Measurements from ENCODE around the gene AJM1.
"Not testable (repeated sequence)": the region's sequence is repeated elsewhere in the genome, so short reads cannot be mapped to it uniquely, and the experiment has no call there.

AJM1 gene

GRCh38 chr9:136867917-136868316 lies 25.6 kb downstream of the AJM1 start:
- TF ChIP-seq, protein P1, sequence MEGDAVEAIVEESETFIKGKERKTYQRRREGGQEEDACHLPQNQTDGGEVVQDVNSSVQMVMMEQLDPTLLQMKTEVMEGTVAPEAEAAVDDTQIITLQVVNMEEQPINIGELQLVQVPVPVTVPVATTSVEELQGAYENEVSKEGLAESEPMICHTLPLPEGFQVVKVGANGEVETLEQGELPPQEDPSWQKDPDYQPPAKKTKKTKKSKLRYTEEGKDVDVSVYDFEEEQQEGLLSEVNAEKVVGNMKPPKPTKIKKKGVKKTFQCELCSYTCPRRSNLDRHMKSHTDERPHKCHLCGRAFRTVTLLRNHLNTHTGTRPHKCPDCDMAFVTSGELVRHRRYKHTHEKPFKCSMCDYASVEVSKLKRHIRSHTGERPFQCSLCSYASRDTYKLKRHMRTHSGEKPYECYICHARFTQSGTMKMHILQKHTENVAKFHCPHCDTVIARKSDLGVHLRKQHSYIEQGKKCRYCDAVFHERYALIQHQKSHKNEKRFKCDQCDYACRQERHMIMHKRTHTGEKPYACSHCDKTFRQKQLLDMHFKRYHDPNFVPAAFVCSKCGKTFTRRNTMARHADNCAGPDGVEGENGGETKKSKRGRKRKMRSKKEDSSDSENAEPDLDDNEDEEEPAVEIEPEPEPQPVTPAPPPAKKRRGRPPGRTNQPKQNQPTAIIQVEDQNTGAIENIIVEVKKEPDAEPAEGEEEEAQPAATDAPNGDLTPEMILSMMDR (IDR thresholded peaks at IDR 0.05; ENCODE audit: insufficient read depth, low read depth, low read length, missing control alignments): no peak
- H3K4me3 ChIP-seq (ENCODE audit: low read depth, low read length): no peak overlapping the region
- DNase-seq (ENCODE audit: low read depth): no peak

GRCh38 chr9:136868644-136869043 lies 26.4 kb downstream of the AJM1 start:
- no peak for DNase-seq (ENCODE audit: low read depth)
- TF ChIP-seq, protein P1 (IDR thresholded peaks at IDR 0.05; ENCODE audit: insufficient read depth, low read depth, low read length, missing control alignments): no peak
- no peak overlapping the region for H3K4me3 ChIP-seq (ENCODE audit: low read depth, low read length)

DNA sequence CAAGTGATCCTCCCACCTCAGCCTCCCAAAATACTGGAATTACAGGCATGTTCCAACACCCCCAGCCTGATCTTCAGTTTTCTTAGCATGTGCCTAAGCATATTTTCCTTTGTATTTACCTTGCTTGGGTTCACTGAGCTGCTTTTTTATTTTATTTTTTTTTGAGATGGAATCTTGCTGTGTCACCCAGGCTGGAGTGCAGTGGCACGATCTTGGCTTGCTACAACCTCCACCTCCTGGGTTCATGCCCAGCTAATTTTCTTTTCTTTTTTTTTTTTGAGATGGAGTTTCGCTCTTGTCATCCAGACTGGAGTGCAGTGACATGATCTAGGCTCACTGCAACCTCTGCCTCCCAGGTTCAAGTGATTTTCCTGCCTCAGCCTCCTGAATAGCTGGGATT lies 27.3 kb downstream of the AJM1 start:
- H3K4me3 ChIP-seq (ENCODE audit: low read depth, low read length); DNase-seq (ENCODE audit: low read depth): not testable (repeated sequence)

DNA sequence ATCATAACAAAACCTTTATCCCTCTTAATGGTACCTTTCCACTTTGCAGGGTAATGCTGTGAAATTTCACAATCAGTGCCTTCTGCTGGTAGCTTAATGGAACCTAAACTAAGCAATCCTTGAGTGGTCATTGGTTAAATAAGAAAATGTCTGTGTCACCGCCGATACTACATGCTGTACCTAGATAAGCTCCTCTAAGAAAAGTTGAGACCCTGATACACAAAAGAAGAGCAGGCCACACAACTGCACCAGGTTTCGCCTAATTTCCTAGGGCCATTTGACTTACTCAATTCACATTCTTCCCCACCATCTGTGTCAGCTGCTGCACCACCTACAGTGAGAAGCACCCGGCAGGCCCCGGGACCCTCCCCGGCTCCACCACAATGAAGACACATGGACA lies 32.9 kb downstream of the AJM1 start:
- TF ChIP-seq, protein P1 (IDR thresholded peaks at IDR 0.05; ENCODE audit: insufficient read depth, low read depth, low read length, missing control alignments): no peak
- no peak overlapping the region for H3K4me3 ChIP-seq (ENCODE audit: low read depth, low read length)

DNA sequence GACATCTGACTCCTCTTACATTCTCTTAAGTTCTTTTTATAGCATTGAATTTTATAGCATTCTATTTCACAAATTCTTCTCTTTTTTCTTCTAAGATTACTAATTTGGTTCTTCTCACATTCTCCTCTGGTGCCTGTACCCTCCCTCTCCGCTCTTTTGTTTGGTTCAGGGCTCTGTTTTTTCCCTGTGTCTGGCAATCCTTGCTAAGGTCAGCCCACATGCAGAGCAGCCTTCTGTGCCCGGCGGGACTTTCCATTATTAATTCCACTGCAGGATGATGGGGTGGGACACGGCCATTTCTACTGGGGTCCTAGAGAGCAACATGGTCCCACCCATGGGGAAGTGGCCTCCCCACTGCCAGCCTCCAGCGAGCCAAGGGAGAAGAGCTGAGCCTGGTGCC lies 34.2 kb downstream of the AJM1 start:
- DNase-seq (ENCODE audit: low read depth): no peak
- H3K4me3 ChIP-seq (ENCODE audit: low read depth, low read length): no peak overlapping the region
- TF ChIP-seq, protein P1 (IDR thresholded peaks at IDR 0.05; ENCODE audit: insufficient read depth, low read depth, low read length, missing control alignments): no peak

More for the DNA sequence above, 32.9 kb downstream of the AJM1 start:
- no peak for DNase-seq (ENCODE audit: low read depth)

GRCh38 chr9:136880651-136881050 lies 38.4 kb downstream of the AJM1 start:
- H3K4me3 ChIP-seq (ENCODE audit: low read depth, low read length): no peak overlapping the region
- TF ChIP-seq, protein P1 (IDR thresholded peaks at IDR 0.05; ENCODE audit: insufficient read depth, low read depth, low read length, missing control alignments): no peak
- peak; percentile 44 for DNase-seq (ENCODE audit: low read depth)

DNA sequence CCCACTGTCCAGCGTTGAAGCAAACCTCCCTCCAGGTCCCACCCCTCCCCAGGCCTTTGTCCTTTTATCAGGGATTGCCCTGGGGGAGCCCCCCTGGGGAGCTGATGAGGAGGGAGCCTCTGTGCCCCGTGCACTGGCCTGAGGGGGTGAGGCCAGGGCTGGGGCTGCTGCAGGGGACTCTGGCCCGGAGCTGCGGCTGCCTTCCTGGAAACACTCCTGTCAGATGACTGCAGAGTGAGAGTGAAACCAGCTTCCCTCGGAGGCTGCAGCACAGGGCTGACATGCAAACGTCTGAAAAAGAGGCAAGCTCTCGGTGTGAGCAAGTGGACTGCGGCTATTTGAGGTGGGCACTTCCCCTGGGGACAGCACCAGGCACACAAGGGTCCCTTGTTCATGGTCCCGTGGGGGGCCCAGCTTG lies 39.4 kb downstream of the AJM1 start:
- peak; percentile 78 for DNase-seq (ENCODE audit: low read depth)
- H3K4me3 ChIP-seq (ENCODE audit: low read depth, low read length): peak overlapping the region; percentile 65
- TF ChIP-seq, protein P1 (IDR thresholded peaks at IDR 0.05; ENCODE audit: insufficient read depth, low read depth, low read length, missing control alignments): no peak

All from GM12865 (cell line).